ENCODE data around the gene DPP6. TPM values are rescaled to one million over a fixed set of nuclear protein-coding genes. Genes with fewer than 3 reads are reported as not detected.

Gene DPP6
- total RNA-seq, 4 donors from 2014 or later, result 1.8 to 33.7 (median 6.4) TPM

DNA sequence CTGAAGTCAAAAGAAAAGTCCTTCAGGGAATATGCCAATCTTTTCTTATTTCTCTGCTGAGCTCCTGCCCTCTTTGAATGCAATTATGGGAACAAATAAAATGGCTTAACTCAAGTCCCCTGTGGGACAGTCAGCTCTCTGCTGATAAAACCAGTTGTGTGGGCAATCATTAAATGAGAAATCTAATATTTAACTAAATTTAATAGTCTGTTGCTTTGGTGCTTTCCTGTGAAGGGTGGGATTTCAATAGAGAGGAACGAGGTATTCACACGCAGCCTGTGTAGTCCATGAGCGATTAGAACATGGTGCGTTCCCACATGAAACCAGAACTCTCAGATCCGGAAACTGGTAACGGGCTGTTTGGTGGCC lies 812.3 kb downstream of the DPP6 start:
- in situ Hi-C loops (cut with MboI; ENCODE audit: low pct_ligation_motif_present in 1 of 4, low pct_unique_long_range_greater_than_20kb in 1 of 4, low sequenced_read_pairs in 3 of 4), result no loop called here
- intact Hi-C loops (cut with DNase I; ENCODE audit: low total_unique reads), result no loop called here

DNA sequence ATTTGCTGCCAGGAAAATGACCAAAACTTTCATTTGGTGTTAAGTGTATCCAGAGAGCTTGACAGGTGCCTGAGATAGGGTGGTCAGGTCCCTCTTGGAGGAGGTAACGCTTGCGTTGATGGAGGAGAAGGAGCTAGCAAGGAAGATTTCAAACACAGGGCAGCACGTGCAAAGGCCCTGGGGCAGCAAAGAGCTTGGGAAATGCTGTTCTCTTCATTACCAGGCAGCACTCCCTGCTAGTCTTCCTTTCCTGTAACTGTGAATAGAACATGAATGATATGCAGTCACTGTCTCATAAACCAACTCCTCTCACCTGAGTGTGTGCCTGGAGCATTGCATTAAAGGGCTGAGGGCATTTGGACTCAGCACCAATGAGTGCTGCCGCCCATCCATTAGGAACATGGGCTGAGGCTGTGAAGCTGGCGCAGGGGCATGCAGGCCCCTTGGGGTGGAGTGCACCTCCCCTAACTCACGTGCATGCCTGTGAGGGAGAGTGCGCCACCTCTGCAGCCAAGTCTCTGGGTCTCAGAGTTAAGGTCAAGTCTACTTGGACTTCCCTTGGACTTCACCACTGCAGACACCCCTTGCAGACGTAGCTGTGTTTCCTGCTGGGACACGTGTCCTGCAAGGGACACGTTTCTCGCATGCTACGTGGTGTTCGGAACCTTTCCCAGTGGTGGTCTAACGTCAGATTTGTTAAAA lies 813.9 kb downstream of the DPP6 start:
- Histone ChIP-seq H3K27ac (no peak overlapping the region), H3K4me3 (no peak overlapping the region), H3K9me3 (no peaks in the 10 kb centered on the region), H3K36me3 (no peaks in the 10 kb centered on the region), H3K4me1 (no peaks in the 10 kb centered on the region), H3K27me3 (peaks cover 23% of the 10 kb centered on the region)
- 40 to 90% methylated on average over 1 to 14 of the region's 14 CpGs for WGBS, 2 donors (ENCODE audit: low coverage in 1 of 2)
- intact Hi-C loops (cut with DNase I; ENCODE audit: low total_unique reads), result no loop called here
- TF ChIP-seq CTCF (IDR thresholded peaks at IDR 0.05) (no peak), EP300 (IDR thresholded peaks at IDR 0.05; ENCODE audit: low read depth) (no peak), POLR2AphosphoS5 (IDR thresholded peaks at IDR 0.05) (no peak), POLR2A (IDR thresholded peaks at IDR 0.05) (no peak)
- DNase-seq, result no peak
- in situ Hi-C loops (cut with MboI; ENCODE audit: low pct_ligation_motif_present in 1 of 4, low pct_unique_long_range_greater_than_20kb in 1 of 4, low sequenced_read_pairs in 3 of 4), result no loop called here

More for the DNA sequence above, 812.3 kb downstream of the DPP6 start:
- TF ChIP-seq EP300 (IDR thresholded peaks at IDR 0.05; ENCODE audit: low read depth), result no peak
- TF ChIP-seq CTCF (IDR thresholded peaks at IDR 0.05), result no peak
- TF ChIP-seq POLR2A (IDR thresholded peaks at IDR 0.05), result no peak
- no peak for TF ChIP-seq POLR2AphosphoS5 (IDR thresholded peaks at IDR 0.05)
- peaks cover 23% of the 10 kb centered on the region for H3K27me3 ChIP-seq
- no peaks in the 10 kb centered on the region for H3K36me3 ChIP-seq
- H3K4me1 ChIP-seq, result no peaks in the 10 kb centered on the region
- H3K27ac ChIP-seq, result no peak overlapping the region
- no peak for DNase-seq
- no peak overlapping the region for H3K4me3 ChIP-seq
- 89 to 94% methylated on average over 6 of the region's 6 CpGs for WGBS, 2 donors (ENCODE audit: low coverage in 1 of 2)
- H3K9me3 ChIP-seq, result no peaks in the 10 kb centered on the region

DNA sequence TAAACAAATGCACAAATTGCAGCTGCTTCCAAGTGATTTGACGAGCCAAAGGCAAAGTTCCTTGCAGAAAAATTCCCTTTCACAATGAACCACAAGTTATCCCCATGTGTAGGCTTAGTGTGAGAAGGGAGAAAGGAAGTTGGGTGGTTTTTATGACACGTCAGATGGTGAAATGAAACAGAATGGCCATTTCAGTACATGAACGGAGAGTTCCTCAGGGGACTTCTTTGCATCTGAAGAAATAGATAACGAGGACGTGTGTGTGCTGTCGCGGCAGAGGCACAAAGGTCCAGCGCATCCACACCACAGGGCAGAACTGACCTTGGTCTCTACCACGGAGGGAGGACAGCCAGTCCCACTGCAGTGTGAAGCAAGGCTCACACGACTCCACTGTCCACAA lies 814.9 kb downstream of the DPP6 start:
- DNase-seq, result no peak
- no peak overlapping the region for H3K27ac ChIP-seq
- TF ChIP-seq POLR2A (IDR thresholded peaks at IDR 0.05) (no peak), CTCF (IDR thresholded peaks at IDR 0.05) (no peak), EP300 (IDR thresholded peaks at IDR 0.05; ENCODE audit: low read depth) (no peak), POLR2AphosphoS5 (IDR thresholded peaks at IDR 0.05) (no peak)
- H3K4me1 ChIP-seq, result no peaks in the 10 kb centered on the region
- H3K4me3 ChIP-seq, result no peak overlapping the region
- intact Hi-C loops (cut with DNase I; ENCODE audit: low total_unique reads) (no loop called here), in situ Hi-C loops (cut with MboI; ENCODE audit: low pct_ligation_motif_present in 1 of 4, low pct_unique_long_range_greater_than_20kb in 1 of 4, low sequenced_read_pairs in 3 of 4) (no loop called here)
- WGBS, 2 donors (ENCODE audit: low coverage in 1 of 2), result 47 to 50% methylated on average over 10 of the region's 10 CpGs
- peaks cover 23% of the 10 kb centered on the region for H3K27me3 ChIP-seq
- H3K36me3 ChIP-seq, result no peaks in the 10 kb centered on the region
- no peaks in the 10 kb centered on the region for H3K9me3 ChIP-seq

- TF ChIP-seq POLR2A (IDR thresholded peaks at IDR 0.05), result no peak
- TF ChIP-seq POLR2AphosphoS5 (IDR thresholded peaks at IDR 0.05), result no peak
- TF ChIP-seq EP300 (IDR thresholded peaks at IDR 0.05; ENCODE audit: low read depth), result no peak
- no peak for TF ChIP-seq CTCF (IDR thresholded peaks at IDR 0.05)
- 21% methylated on average over 11 of the region's 11 CpGs; no CpG with 5 or more reads in 1 of the 2 donors for WGBS, 2 donors (ENCODE audit: low coverage in 1 of 2)
- intact Hi-C loops (cut with DNase I; ENCODE audit: low total_unique reads) (no loop called here), in situ Hi-C loops (cut with MboI; ENCODE audit: low pct_ligation_motif_present in 1 of 4, low pct_unique_long_range_greater_than_20kb in 1 of 4, low sequenced_read_pairs in 3 of 4) (no loop called here)
- Histone ChIP-seq H3K4me1 (no peaks in the 10 kb centered on the region), H3K4me3 (no peak overlapping the region), H3K27me3 (peaks cover 23% of the 10 kb centered on the region), H3K9me3 (no peaks in the 10 kb centered on the region), H3K36me3 (no peaks in the 10 kb centered on the region), H3K27ac (no peak overlapping the region)
- no peak for DNase-seq
Observed at GRCh38 chr7:154868921-154869320, 816.7 kb downstream of the DPP6 start.

Measured in transverse colon (tissue), 4 donors.